Sigmoid colon (tissue), 7 donors: ENCODE results near the gene TEX261. TPM values are rescaled to one million over a fixed set of nuclear protein-coding genes. Genes with fewer than 3 reads are reported as not detected.
"Not testable (repeated sequence)": the region's sequence is repeated elsewhere in the genome, so short reads cannot be mapped to it uniquely, and the experiment has no call there.

Source experiments
- DNase-seq: peaks from one replicate; pipeline ENCODE4 v3.0.0-alpha.2; 2019
- H3K27ac ChIP-seq, 4 donors: fragments of 200-600 bp; sonication (generic); one replicate each; pipeline ENCODE4 v1.5.1; 2016 to 2019; ENCODE audit warnings: mild to moderate bottlenecking in 1 of 4
- H3K27me3 ChIP-seq, 3 donors: fragments of 200-600 bp; sonication (generic); one replicate each; pipeline ENCODE4 v1.5.1; 2019; ENCODE audit warnings: mild to moderate bottlenecking in 1 of 3
- H3K36me3 ChIP-seq, 4 donors: fragments of 200-600 bp; sonication (generic); one replicate each; pipeline ENCODE4 v1.5.1; 2016 to 2019
- H3K4me1 ChIP-seq, 4 donors: fragments of 200-600 bp; sonication (generic); one replicate each; pipeline ENCODE4 v1.5.1; 2017 to 2019
- H3K4me3 ChIP-seq, 4 donors: fragments of 200-600 bp; sonication (generic); one replicate each; pipeline ENCODE4 v1.5.1; 2017 to 2019; ENCODE audit warnings: mild to moderate bottlenecking in 2 of 4, moderate library complexity in 1 of 4
- H3K9me3 ChIP-seq, 4 donors: fragments of 200-600 bp in 3 of 4; sonication (generic) in 3 of 4; one replicate each; pipeline versions ENCODE4 v1.5.1 to v1.6.1; 2013 to 2019
- CTCF ChIP-seq, 4 experiments: fragments of 450-650 bp in 3 of 4; fragments of 200-600 bp in 1 of 4; IDR thresholded peaks; one replicate each; pipeline ENCODE4 v1.5.1; 2016 to 2019; ENCODE audit warnings: antibody characterized with exemption in 4 of 4, mild to moderate bottlenecking in 3 of 4, moderate library complexity in 2 of 4
- EP300 ChIP-seq, 4 donors: sonication (generic); formaldehyde crosslinking; IDR thresholded peaks; one replicate each; pipeline ENCODE4 v1.6.1; 2017; ENCODE audit warnings: antibody characterized with exemption in 4 of 4
- POLR2A ChIP-seq, 2 donors: fragments of 450-650 bp; IDR thresholded peaks; one replicate each; pipeline ENCODE4 v1.6.1; 2016; ENCODE audit warnings: antibody characterized with exemption in 2 of 2, mild to moderate bottlenecking in 2 of 2, moderate library complexity in 2 of 2
- POLR2AphosphoS5 ChIP-seq, 4 donors: sonication (generic); formaldehyde crosslinking; IDR thresholded peaks; one replicate each; pipeline ENCODE4 v1.6.1; 2017; ENCODE audit warnings: antibody characterized with exemption in 4 of 4
- WGBS, 2 donors: extraction: QIAGEN DNeasy Blood & Tissue Kit; methylation state at CpG; one replicate each; pipeline ENCODE4 v1.1.7; 2013; 5-methylcytosine and 5-hydroxymethylcytosine counted together
- intact Hi-C: fragments of 100-400 bp; cut with DNase I; formaldehyde crosslinking; loops from one replicate; pipeline ENCODE4 v1.15.1; 2023
- polyA plus RNA-seq, 3 donors: library from polyadenylated mRNA; stranded (reverse); fragments of 200-250 nt; gene quantifications; one replicate each; pipeline ENCODE4 v1.2.3, GENCODE V29; 2013
- total RNA-seq, 4 donors: library from RNA; depleted of rRNA; stranded (reverse); fragments of >200 nt; gene quantifications; one replicate each; pipeline ENCODE4 v1.1.0, GENCODE V29; 2016
- donor health status: healthy with polysubstance abuse.
- donor health status: Bipolar disorder and iron deficiency.
- donor health status: healthy.

TEX261 gene
- total and polyA plus RNA-seq, 7 donors, result 12.0 to 47.6 (median 21.3) TPM

- H3K9me3 ChIP-seq, result no peaks in the 10 kb centered on the region
- no peak overlapping the region for H3K4me3 ChIP-seq
- no peaks in the 10 kb centered on the region for H3K36me3 ChIP-seq
- no peaks in the 10 kb centered on the region for H3K27me3 ChIP-seq
- WGBS, 2 donors, result 35 to 55% methylated on average over 11 of the region's 11 CpGs
- TF ChIP-seq EP300 (IDR thresholded peaks at IDR 0.05) (no peak), POLR2AphosphoS5 (IDR thresholded peaks at IDR 0.05) (no peak), CTCF (IDR thresholded peaks at IDR 0.05) (no peak), POLR2A (IDR thresholded peaks at IDR 0.05) (no peak)
- no peak overlapping the region for H3K27ac ChIP-seq
- intact Hi-C loops, result loop anchor here (5.0 kb wide), 1 partner anchor 35 kb away; no protein-coding TSS in a partner anchor
- H3K4me1 ChIP-seq, result peaks cover 0 to 7% (median 0%) of the 10 kb centered on the region in 4 donors
- DNase-seq, result peak; percentile 46
Observed at GRCh38 chr2:71001981-71002570, 7.4 kb upstream of the TEX261 start.

GRCh38 chr2:71001592-71001927 is 6.9 kb upstream of the TEX261 start:
- no peaks in the 10 kb centered on the region for H3K27me3 ChIP-seq
- TF ChIP-seq EP300 (IDR thresholded peaks at IDR 0.05) (no peak), CTCF (IDR thresholded peaks at IDR 0.05) (no peak), POLR2A (IDR thresholded peaks at IDR 0.05) (no peak), POLR2AphosphoS5 (IDR thresholded peaks at IDR 0.05) (no peak)
- H3K9me3 ChIP-seq, result no peaks in the 10 kb centered on the region
- DNase-seq, result no peak
- no peak overlapping the region for H3K27ac ChIP-seq
- no peaks in the 10 kb centered on the region for H3K36me3 ChIP-seq
- no peak overlapping the region for H3K4me3 ChIP-seq
- intact Hi-C loops, result loop anchor here (5.0 kb wide), 1 partner anchor 34 kb away; no protein-coding TSS in a partner anchor
- 86 to 87% methylated on average over 5 of the region's 5 CpGs for WGBS, 2 donors
- H3K4me1 ChIP-seq, result peaks cover 0 to 7% (median 0%) of the 10 kb centered on the region in 4 donors

- Histone ChIP-seq H3K36me3 (no peaks in the 10 kb centered on the region), H3K27ac (no peak overlapping the region), H3K27me3 (no peaks in the 10 kb centered on the region), H3K9me3 (no peaks in the 10 kb centered on the region), H3K4me1 (peaks cover 0 to 7% (median 0%) of the 10 kb centered on the region in 4 donors), H3K4me3 (peak overlapping the region in 3 of 4 donors; percentile 11 to 26 (median 23))
- DNase-seq, result peak; percentile 83
- intact Hi-C loops, result loop anchor here (5.0 kb wide), 1 partner anchor 34 kb away; no protein-coding TSS in a partner anchor
- 22 to 25% methylated on average over 21 of the region's 21 CpGs for WGBS, 2 donors
- TF ChIP-seq POLR2AphosphoS5 (IDR thresholded peaks at IDR 0.05) (no peak), EP300 (IDR thresholded peaks at IDR 0.05) (no peak), CTCF (IDR thresholded peaks at IDR 0.05) (peak; percentile 62 to 91 (median 76)), POLR2A (IDR thresholded peaks at IDR 0.05) (no peak)
Observed at GRCh38 chr2:71000780-71001591, 6.3 kb upstream of the TEX261 start.

GRCh38 chr2:70999931-71000330 is 5.3 kb upstream of the TEX261 start:
- WGBS, 2 donors, result 98% methylated on average over 10 of the region's 10 CpGs
- H3K4me1 ChIP-seq, result peaks cover 0 to 14% (median 9%) of the 10 kb centered on the region in 4 donors
- H3K9me3 ChIP-seq, H3K4me3 ChIP-seq, H3K27me3 ChIP-seq, H3K36me3 ChIP-seq, H3K27ac ChIP-seq: not testable (repeated sequence)
- intact Hi-C loops, result loop anchor here (5.0 kb wide), 1 partner anchor 33 kb away; no protein-coding TSS in a partner anchor
- peak; percentile 50 for DNase-seq

- H3K27me3 ChIP-seq, result no peaks in the 10 kb centered on the region
- peaks cover 0 to 15% (median 9%) of the 10 kb centered on the region in 4 donors for H3K4me1 ChIP-seq
- WGBS, 2 donors, result 46 to 47% methylated on average over 2 of the region's 2 CpGs
- H3K27ac ChIP-seq, result no peak overlapping the region
- TF ChIP-seq POLR2AphosphoS5 (IDR thresholded peaks at IDR 0.05), result no peak
- TF ChIP-seq POLR2A (IDR thresholded peaks at IDR 0.05), result no peak
- no peak for TF ChIP-seq EP300 (IDR thresholded peaks at IDR 0.05)
- TF ChIP-seq CTCF (IDR thresholded peaks at IDR 0.05), result no peak
- intact Hi-C loops, result no loop called here
- H3K36me3 ChIP-seq, result no peaks in the 10 kb centered on the region
- no peak overlapping the region for H3K4me3 ChIP-seq
- peak; percentile 12 for DNase-seq
- no peaks in the 10 kb centered on the region for H3K9me3 ChIP-seq
Observed at GRCh38 chr2:70999362-70999761, 4.7 kb upstream of the TEX261 start.

GRCh38 chr2:70998885-70999284 is 4.2 kb upstream of the TEX261 start:
- H3K36me3 ChIP-seq, intact Hi-C loops, H3K4me3 ChIP-seq, H3K27me3 ChIP-seq, DNase-seq, H3K9me3 ChIP-seq, H3K27ac ChIP-seq: not testable (repeated sequence)
- WGBS, 2 donors, result 92 to 94% methylated on average over 4 of the region's 4 CpGs
- peaks cover 0 to 17% (median 11%) of the 10 kb centered on the region in 4 donors for H3K4me1 ChIP-seq
